Endothelial cell of umbilical vein (primary cell): ENCODE results near the gene LDAF1. TPM values are rescaled to one million over a fixed set of nuclear protein-coding genes. Genes with fewer than 3 reads are reported as not detected.
"Not testable (repeated sequence)": the region's sequence is repeated elsewhere in the genome, so short reads cannot be mapped to it uniquely, and the experiment has no call there.

Experiments
- BruUV-seq: library from RNA; stranded (reverse); fragments of 400-500 nt; replicated peaks from 2 replicates; lab custom pipeline; 2021; lab: Mats Ljungman, UMichigan
- CTCF ChIA-PET: fragments of 300-600, 350-600 bp; sonication (Branson Sonifier 250); formaldehyde crosslinking; loops from one replicate; lab custom pipeline; 2021; ENCODE audit warnings: antibody characterized with exemption, inconsistent platforms; lab: Charles Lee
- POLR2A ChIA-PET: fragments of 300-600, 350-600 bp; sonication (Branson Sonifier 250); formaldehyde crosslinking; loops from one replicate; lab custom pipeline; 2021; ENCODE audit warnings: antibody characterized with exemption, inconsistent platforms; lab: Charles Lee
- DNase-seq: peaks from one replicate; pipeline ENCODE4 v3.0.0-alpha.2; 2011; ENCODE audit warnings: low read depth, low spot score
- FAIRE-seq: peaks from 2 replicates; lab custom pipeline; 2011; peaks lifted over from hg19 to GRCh38; lab: Jason Lieb, UNC
- H2AFZ ChIP-seq: 2 replicates; pipeline ENCODE4 v1.6.0; 2012; ENCODE audit warnings: low read depth, low read length, control low read depth, inconsistent platforms
- H3K27ac ChIP-seq: 2 replicates; pipeline ENCODE4 v1.5.1; 2011; ENCODE audit warnings: low read depth, mild to moderate bottlenecking, control low read depth, low read length, moderate library complexity; ENCODE audit not compliant: insufficient read depth
- H3K27me3 ChIP-seq, 2 experiments: 2 replicates each; pipeline versions ENCODE4 v1.6.0 to v1.6.1; 2011; ENCODE audit warnings: low read length in 2 of 2, mixed read lengths in 1 of 2; ENCODE audit not compliant: control insufficient read depth in 2 of 2, insufficient read depth in 2 of 2
- H3K36me3 ChIP-seq, 2 experiments: 2 replicates in 1 of 2; 3 replicates in 1 of 2; pipeline ENCODE4 v1.5.1; 2011; ENCODE audit warnings: low read length in 2 of 2, mild to moderate bottlenecking in 1 of 2, moderate library complexity in 1 of 2; ENCODE audit not compliant: control insufficient read depth in 2 of 2, insufficient read depth in 2 of 2; ENCODE audit errors: extremely low read depth in 1 of 2
- H3K4me1 ChIP-seq: 3 replicates; pipeline ENCODE4 v1.5.1; 2011; ENCODE audit warnings: mild to moderate bottlenecking, low read length; ENCODE audit not compliant: control insufficient read depth, insufficient read depth; ENCODE audit errors: extremely low read depth
- H3K4me2 ChIP-seq: 2 replicates; pipeline ENCODE4 v1.6.1; 2011; ENCODE audit warnings: low read length, control low read depth, mixed read lengths; ENCODE audit not compliant: insufficient read depth
- H3K4me3 ChIP-seq, 3 experiments: fragments of 200-600 bp in 1 of 3; sonication (generic), shearing (Covaris generic) in 1 of 3; replicated peaks in 1 of 3; 2 replicates each; pipeline ENCODE4 v1.5.1; 2011 to 2016; ENCODE audit warnings: control low read depth in 3 of 3, low read length in 3 of 3, mild to moderate bottlenecking in 2 of 3, inconsistent platforms in 1 of 3, low read depth in 1 of 3, moderate library complexity in 1 of 3; ENCODE audit not compliant: insufficient read depth in 1 of 3
- H3K79me2 ChIP-seq: 2 replicates; pipeline ENCODE4 v1.6.0; 2012; ENCODE audit warnings: low read length, inconsistent platforms; ENCODE audit not compliant: control insufficient read depth, insufficient read depth
- H3K9ac ChIP-seq: replicated peaks from 2 replicates; pipeline ENCODE3; 2011; ENCODE audit warnings: low read length, control low read depth; ENCODE audit not compliant: insufficient read depth; ENCODE audit errors: extremely low read depth
- H3K9me1 ChIP-seq: replicated peaks from 3 replicates; pipeline ENCODE4 v1.6.0; 2011; ENCODE audit warnings: mild to moderate bottlenecking, low read length; ENCODE audit not compliant: control insufficient read depth, insufficient read depth; ENCODE audit errors: extremely low read depth
- H3K9me3 ChIP-seq: replicated peaks from 2 replicates; pipeline ENCODE4 v1.5.1; 2012; ENCODE audit warnings: low read length, inconsistent platforms; ENCODE audit not compliant: control insufficient read depth, insufficient read depth
- H4K20me1 ChIP-seq: replicated peaks from 2 replicates; pipeline ENCODE3; 2011; ENCODE audit warnings: mild to moderate bottlenecking, low read length; ENCODE audit not compliant: control insufficient read depth, insufficient read depth; ENCODE audit errors: extremely low read depth
- EZH2 ChIP-seq: IDR thresholded peaks from 2 replicates; pipeline ENCODE4 v1.6.1; 2012; ENCODE audit warnings: borderline replicate concordance, low read depth, mild to moderate bottlenecking, moderate library complexity, low read length, inconsistent platforms; ENCODE audit not compliant: severe bottlenecking
- FOS ChIP-seq: IDR thresholded peaks from 2 replicates; pipeline ENCODE4 v1.6.1; 2011; ENCODE audit warnings: mild to moderate bottlenecking, low read length, moderate library complexity, borderline replicate concordance; ENCODE audit not compliant: insufficient read depth
- GATA2 ChIP-seq: IDR thresholded peaks from 2 replicates; pipeline ENCODE4 v1.7.0; 2011; ENCODE audit warnings: low read depth, mild to moderate bottlenecking, moderate library complexity, mixed read lengths, low read length; ENCODE audit not compliant: insufficient read length, insufficient read depth
- JUN ChIP-seq: IDR thresholded peaks from 2 replicates; pipeline ENCODE4 v1.6.1; 2011; ENCODE audit warnings: borderline replicate concordance, low read depth; ENCODE audit not compliant: insufficient read length, insufficient read depth
- MYC ChIP-seq: IDR thresholded peaks from one replicate; pipeline ENCODE4 v1.6.1; 2011; ENCODE audit warnings: mild to moderate bottlenecking, low read depth, low read length
- POLR2A ChIP-seq: IDR thresholded peaks from 2 replicates; pipeline ENCODE4 v1.6.1; 2012; ENCODE audit warnings: low read depth, mild to moderate bottlenecking, control low read depth, low read length
- POLR2AphosphoS5 ChIP-seq: IDR thresholded peaks from 2 replicates; pipeline ENCODE4 v1.6.1; 2012; ENCODE audit warnings: low read depth, mild to moderate bottlenecking, control low read depth, low read length, moderate library complexity; ENCODE audit not compliant: insufficient read depth
- dilution Hi-C: fragments of 300-500 bp; cut with MboI; formaldehyde crosslinking; loops from one replicate; pipeline ENCODE4 v1.15.0; 2019; ENCODE audit warnings: low sequenced_read_pairs; ENCODE audit not compliant: extremely low pct_ligation_motif_present
- intact Hi-C: fragments of 100-400 bp; cut with micrococcal nuclease; formaldehyde crosslinking; loops from one replicate; pipeline ENCODE4 v1.10.0; 2022
- polyA plus RNA-seq, 4 experiments: library from polyadenylated mRNA; depleted of rRNA in 3 of 4; stranded (reverse) in 3 of 4; unstranded in 1 of 4; fragments of >200 nt; gene quantifications; 2 replicates each; pipeline versions ENCODE4 v1.2.1 to v1.2.3, GENCODE V29; 2011 to 2012; ENCODE audit warnings: missing spikeins in 1 of 4
- total RNA-seq: library from RNA; stranded (reverse); gene quantifications from 2 replicates; pipeline ENCODE4 v1.2.3, GENCODE V29; 2021
- TF ChIP-seq, protein P1 (sequence below): IDR thresholded peaks from 2 replicates; pipeline ENCODE4 v1.6.1; 2011; ENCODE audit not compliant: insufficient read depth, insufficient read length
- TF ChIP-seq, protein P2 (sequence below), 2 donors: IDR thresholded peaks; 1 replicate in 1 of 2; 2 replicates in 1 of 2; pipeline ENCODE4 v1.5.1; 2011; ENCODE audit warnings: low read length in 2 of 2, mild to moderate bottlenecking in 2 of 2, moderate library complexity in 2 of 2, control low read depth in 1 of 2, inconsistent platforms in 1 of 2, low read depth in 1 of 2; ENCODE audit not compliant: insufficient read depth in 1 of 2; ENCODE audit errors: extremely low read depth in 1 of 2

Gene LDAF1
- total and polyA plus RNA-seq, 2 donors (not counting 3 experiments of a cell fraction or from before 2014, with no cell fraction given) = 20.4 to 37.5 TPM

DNA sequence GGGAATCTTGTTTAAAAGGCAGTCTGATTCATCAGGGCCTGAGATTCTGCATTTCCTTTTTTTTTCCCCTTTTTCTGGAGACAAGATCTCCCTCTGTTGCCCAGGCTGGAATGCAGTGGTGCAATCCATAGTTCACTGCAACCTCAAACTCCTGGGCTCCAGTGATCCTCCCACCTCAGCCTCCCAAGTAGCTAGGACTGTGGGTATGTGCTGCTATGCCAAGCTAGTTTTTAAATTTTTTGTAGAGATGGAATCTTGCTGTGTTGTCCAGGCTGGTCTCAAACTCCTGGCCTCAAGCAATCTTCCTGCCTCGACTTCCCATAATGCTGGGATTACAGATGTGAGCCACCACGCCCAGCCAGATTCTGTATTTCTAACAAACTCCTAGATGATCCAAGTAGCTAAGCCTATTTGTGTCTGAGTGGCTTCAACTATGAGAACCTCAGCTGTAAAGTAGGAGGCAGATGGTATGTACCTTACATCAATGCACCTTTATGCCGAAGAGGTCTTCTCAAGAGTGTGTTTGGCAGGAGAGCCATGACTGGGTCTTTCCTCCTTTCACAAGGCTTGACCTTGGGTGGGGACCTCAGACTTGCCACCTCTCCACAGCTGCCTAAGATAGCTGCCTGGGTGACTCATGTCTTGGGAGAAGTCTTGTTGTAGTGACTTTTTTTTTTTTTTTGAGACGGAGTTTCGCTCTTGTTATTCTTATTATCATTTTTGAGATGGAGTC lies 10.9 kb downstream of the LDAF1 start:
- no peak overlapping the region for H3K9ac ChIP-seq
- dilution Hi-C loops (no loop called here), intact Hi-C loops (no loop called here)
- H3K27me3 ChIP-seq = no peaks in the 10 kb centered on the region
- no peaks in the 10 kb centered on the region for H3K4me1 ChIP-seq
- no peak overlapping the region for H3K4me3 ChIP-seq
- TF ChIP-seq EZH2 (no peak), FOS (no peak), JUN (no peak), POLR2A (no peak), GATA2 (no peak), MYC (no peak), POLR2AphosphoS5 (no peak)
- TF ChIP-seq, protein P1, sequence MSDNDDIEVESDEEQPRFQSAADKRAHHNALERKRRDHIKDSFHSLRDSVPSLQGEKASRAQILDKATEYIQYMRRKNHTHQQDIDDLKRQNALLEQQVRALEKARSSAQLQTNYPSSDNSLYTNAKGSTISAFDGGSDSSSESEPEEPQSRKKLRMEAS = no peak
- TF ChIP-seq, protein P2, sequence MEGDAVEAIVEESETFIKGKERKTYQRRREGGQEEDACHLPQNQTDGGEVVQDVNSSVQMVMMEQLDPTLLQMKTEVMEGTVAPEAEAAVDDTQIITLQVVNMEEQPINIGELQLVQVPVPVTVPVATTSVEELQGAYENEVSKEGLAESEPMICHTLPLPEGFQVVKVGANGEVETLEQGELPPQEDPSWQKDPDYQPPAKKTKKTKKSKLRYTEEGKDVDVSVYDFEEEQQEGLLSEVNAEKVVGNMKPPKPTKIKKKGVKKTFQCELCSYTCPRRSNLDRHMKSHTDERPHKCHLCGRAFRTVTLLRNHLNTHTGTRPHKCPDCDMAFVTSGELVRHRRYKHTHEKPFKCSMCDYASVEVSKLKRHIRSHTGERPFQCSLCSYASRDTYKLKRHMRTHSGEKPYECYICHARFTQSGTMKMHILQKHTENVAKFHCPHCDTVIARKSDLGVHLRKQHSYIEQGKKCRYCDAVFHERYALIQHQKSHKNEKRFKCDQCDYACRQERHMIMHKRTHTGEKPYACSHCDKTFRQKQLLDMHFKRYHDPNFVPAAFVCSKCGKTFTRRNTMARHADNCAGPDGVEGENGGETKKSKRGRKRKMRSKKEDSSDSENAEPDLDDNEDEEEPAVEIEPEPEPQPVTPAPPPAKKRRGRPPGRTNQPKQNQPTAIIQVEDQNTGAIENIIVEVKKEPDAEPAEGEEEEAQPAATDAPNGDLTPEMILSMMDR (IDR thresholded peaks at IDR 0.05; ENCODE audit: extremely low read depth in 1 of 2, insufficient read depth in 1 of 2, low read depth in 1 of 2, low read length in 2 of 2) = no peak
- H2AFZ ChIP-seq = no peak overlapping the region
- no peaks in the 10 kb centered on the region for H3K9me3 ChIP-seq
- no peak overlapping the region for H3K27ac ChIP-seq
- H3K4me2 ChIP-seq = no peak overlapping the region
- POLR2A ChIA-PET = no interaction called here
- no peak for FAIRE-seq
- BruUV-seq = no TSS peak
- H4K20me1 ChIP-seq = no peaks in the 10 kb centered on the region
- no peaks in the 10 kb centered on the region for H3K9me1 ChIP-seq
- no peaks in the 10 kb centered on the region for H3K79me2 ChIP-seq
- CTCF ChIA-PET = interaction anchor here (1.4 to 2.1 kb wide), 2 partner anchors 10 to 13 kb away, joined by 4 to 8 read pairs; partner anchors contain the start of gene LDAF1
- peaks cover 8 to 18% of the 10 kb centered on the region in 2 experiments for H3K36me3 ChIP-seq
- no peak for DNase-seq

- H2AFZ ChIP-seq, H3K9me1 ChIP-seq, CTCF ChIA-PET, H4K20me1 ChIP-seq, H3K4me2 ChIP-seq, dilution Hi-C loops, DNase-seq, POLR2A ChIA-PET, H3K4me1 ChIP-seq, FAIRE-seq, H3K27me3 ChIP-seq, H3K4me3 ChIP-seq, H3K79me2 ChIP-seq, BruUV-seq, H3K27ac ChIP-seq, H3K9me3 ChIP-seq, H3K9ac ChIP-seq, intact Hi-C loops: not testable (repeated sequence)
- H3K36me3 ChIP-seq = peaks cover 7 to 15% of the 10 kb centered on the region in 2 experiments
These were observed 11.6 kb downstream of the LDAF1 start for GRCh38 chr16:21170116-21170515.
